B cell (primary cell): ENCODE measurements around the gene COL11A1. TPM values are rescaled to one million over a fixed set of nuclear protein-coding genes. Genes with fewer than 3 reads are reported as not detected.

Experiments
- ATAC-seq: fragments of 200-7000 bp; cut with Tn5 transposase; one replicate; pipeline ENCODE4 v1.10.0; 2021; ENCODE audit warnings: low read depth, mild to moderate bottlenecking, moderate number of reproducible peaks, moderate library complexity
- CTCF ChIA-PET: fragments of 350-600 bp; sonication (Branson Sonifier 250); formaldehyde crosslinking; loops from one replicate; lab custom pipeline; 2021; ENCODE audit warnings: antibody characterized with exemption, inconsistent platforms; lab: Charles Lee
- POLR2A ChIA-PET: fragments of 350-600 bp; sonication (Branson Sonifier 250); formaldehyde crosslinking; loops from one replicate; lab custom pipeline; 2021; ENCODE audit warnings: antibody characterized with exemption; lab: Charles Lee
- DNase-seq: peaks from one replicate; pipeline ENCODE4 v3.0.0; 2013
- H2AFZ ChIP-seq: 2 replicates; pipeline ENCODE4 v1.6.1; 2012; ENCODE audit warnings: mild to moderate bottlenecking, low read depth, low read length; ENCODE audit not compliant: insufficient read depth, poor library complexity, severe bottlenecking
- H3K27ac ChIP-seq, 2 donors: 1 replicate in 1 of 2; 2 replicates in 1 of 2; pipeline ENCODE4 v1.5.1; 2012 to 2013; ENCODE audit warnings: low read length in 2 of 2, mild to moderate bottlenecking in 2 of 2, moderate library complexity in 1 of 2
- H3K27me3 ChIP-seq, 4 experiments: fragments of 200-600 bp in 1 of 4; sonication (generic) in 1 of 4; replicated peaks in 1 of 4; 1 replicate in 2 of 4; 2 replicates in 2 of 4; pipeline versions ENCODE4 v1.6.1 to v1.7.0; 2013 to 2016; ENCODE audit warnings: low read length in 3 of 4, mild to moderate bottlenecking in 2 of 4, mixed read lengths in 1 of 4, moderate library complexity in 1 of 4; ENCODE audit not compliant: insufficient read depth in 4 of 4, control insufficient read depth in 3 of 4; ENCODE audit errors: control extremely low read depth in 1 of 4
- H3K36me3 ChIP-seq, 2 experiments: replicated peaks in 1 of 2; 1 replicate in 1 of 2; 2 replicates in 1 of 2; pipeline versions ENCODE4 v1.6.1 to v1.7.1; 2013; ENCODE audit warnings: low read length in 1 of 2; ENCODE audit not compliant: insufficient read depth in 2 of 2, control insufficient read depth in 1 of 2; ENCODE audit errors: control extremely low read depth in 1 of 2, extremely low read depth in 1 of 2
- H3K4me1 ChIP-seq, 2 donors: fragments of 200-600 bp in 1 of 2; sonication (generic) in 1 of 2; 1 replicate in 1 of 2; 2 replicates in 1 of 2; pipeline versions ENCODE4 v1.5.1 to v1.6.1; 2013 to 2017; ENCODE audit warnings: low read length in 2 of 2; ENCODE audit not compliant: control insufficient read depth in 2 of 2, insufficient read depth in 2 of 2
- H3K4me2 ChIP-seq: replicated peaks from 2 replicates; pipeline ENCODE3; 2012; ENCODE audit warnings: mild to moderate bottlenecking, low read depth, low read length; ENCODE audit not compliant: poor library complexity, severe bottlenecking
- H3K4me3 ChIP-seq, 5 experiments: fragments of 200-600 bp in 1 of 5; sonication (generic) in 1 of 5; 1 replicate in 3 of 5; 2 replicates in 2 of 5; pipeline versions ENCODE4 v1.5.1 to v1.7.0; 2011 to 2016; ENCODE audit warnings: low read length in 4 of 5, mild to moderate bottlenecking in 4 of 5, low read depth in 2 of 5, control low read depth in 1 of 5, moderate library complexity in 1 of 5; ENCODE audit not compliant: insufficient read depth in 1 of 5; ENCODE audit errors: control extremely low read depth in 1 of 5, extremely low read depth in 1 of 5
- H3K79me2 ChIP-seq: fragments of 200-600 bp; sonication (generic); one replicate; pipeline ENCODE4 v1.6.0; 2016; ENCODE audit warnings: low read length; ENCODE audit not compliant: control insufficient read depth, insufficient read depth
- H3K9ac ChIP-seq: fragments of 200-600 bp; sonication (generic); 2 replicates; pipeline ENCODE4 v1.6.1; 2017; ENCODE audit warnings: mild to moderate bottlenecking, low read length, moderate library complexity
- H3K9me3 ChIP-seq, 3 donors: one replicate each; pipeline versions ENCODE4 v1.6.1 to v1.7.1; 2013; ENCODE audit warnings: low read length in 2 of 3; ENCODE audit not compliant: control insufficient read depth in 2 of 3, insufficient read depth in 1 of 3; ENCODE audit errors: control extremely low read depth in 1 of 3
- H4K20me1 ChIP-seq: 2 replicates; pipeline ENCODE4 v1.6.0; 2012; ENCODE audit warnings: mild to moderate bottlenecking, low read length; ENCODE audit not compliant: insufficient read depth, control insufficient read depth, poor library complexity, severe bottlenecking
- H3K27ac Mint-ChIP-seq: one replicate; pipeline ENCODE4 v1.8.0; 2021; ENCODE audit warnings: mixed read lengths
- H3K27me3 Mint-ChIP-seq: one replicate; pipeline ENCODE4 v1.8.0; 2021; ENCODE audit warnings: mixed read lengths
- H3K4me1 Mint-ChIP-seq: one replicate; pipeline ENCODE4 v1.8.0; 2021; ENCODE audit warnings: mixed read lengths
- H3K4me3 Mint-ChIP-seq: one replicate; pipeline ENCODE4 v1.8.0; 2021; ENCODE audit warnings: mixed read lengths
- H3K9me3 Mint-ChIP-seq: one replicate; pipeline ENCODE4 v1.8.0; 2022; ENCODE audit warnings: mixed read lengths; ENCODE audit not compliant: insufficient read depth
- CTCF ChIP-seq: fragments of 200-600 bp; IDR thresholded peaks from one replicate; pipeline ENCODE4 v1.8.0; 2022; ENCODE audit warnings: antibody characterized with exemption, mild to moderate bottlenecking
- EZH2 ChIP-seq: IDR thresholded peaks from 2 replicates; pipeline ENCODE4 v1.6.1; 2012; ENCODE audit warnings: borderline replicate concordance, low read depth, mild to moderate bottlenecking, moderate library complexity, low read length; ENCODE audit not compliant: insufficient read depth, poor library complexity, severe bottlenecking
- WGBS: methylation state at CpG from one replicate; pipeline ENCODE4 v1.1.5; 2013; ENCODE audit warnings: missing lambda C conversion rate; ENCODE audit not compliant: insufficient coverage; 5-methylcytosine and 5-hydroxymethylcytosine counted together
- intact Hi-C: fragments of 100-400 bp; cut with micrococcal nuclease; formaldehyde crosslinking; loops from one replicate; pipeline ENCODE4 v1.10.0; 2022
- polyA plus RNA-seq: library from polyadenylated mRNA; depleted of rRNA; stranded (reverse); fragments of >200 nt; gene quantifications from 2 replicates; pipeline ENCODE4 v1.2.3, GENCODE V29; 2012
- total RNA-seq, 2 donors: library from RNA; stranded (reverse); fragments of 120-200 nt in 1 of 2; gene quantifications; 1 replicate in 1 of 2; 2 replicates in 1 of 2; pipeline versions ENCODE4 v1.2.3 to v1.2.4, GENCODE V29; 2013 to 2022

COL11A1 gene
- total and polyA plus RNA-seq, 2 donors (not counting 1 experiment from before 2014, with no cell fraction given): not detected

DNA sequence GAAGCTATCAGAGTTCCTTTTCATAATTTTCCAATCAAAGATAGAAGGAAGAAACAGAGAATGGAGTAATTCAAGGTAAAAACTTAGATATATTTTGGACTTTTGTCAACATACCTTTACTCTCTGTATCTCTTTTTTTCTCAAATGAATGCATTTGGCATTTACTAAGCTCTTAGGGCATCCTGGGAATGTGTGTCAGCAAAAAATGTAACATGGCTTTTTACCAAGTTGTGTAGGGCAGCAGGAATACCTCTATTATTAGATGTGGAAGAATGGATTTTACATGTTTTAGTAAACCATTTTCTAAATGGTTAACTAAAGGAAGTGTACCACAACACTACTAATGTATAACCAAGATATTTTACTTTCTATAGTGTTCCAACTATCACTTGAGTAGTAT lies 4.2 kb upstream of the COL11A1 start:
- Mint-ChIP-seq H3K27me3 (peaks cover 18% of the 10 kb centered on the region), H3K27ac (no peak overlapping the region), H3K4me1 (peaks cover 3% of the 10 kb centered on the region), H3K9me3 (no peaks in the 10 kb centered on the region), H3K4me3 (no peak overlapping the region)
- DNase-seq: no peak
- Histone ChIP-seq H3K27me3 (peaks cover 0 to 8% (median 4%) of the 10 kb centered on the region in 4 experiments), H3K36me3 (no peaks in the 10 kb centered on the region), H3K4me2 (no peak overlapping the region), H3K4me1 (peaks cover 0 to 5% of the 10 kb centered on the region in 2 donors), H3K9ac (no peak overlapping the region), H3K79me2 (no peaks in the 10 kb centered on the region), H3K27ac (no peak overlapping the region), H3K9me3 (peaks cover 0 to 3% (median 0%) of the 10 kb centered on the region in 3 donors), H4K20me1 (no peaks in the 10 kb centered on the region), H3K4me3 (no peak overlapping the region), H2AFZ (no peak overlapping the region)
- CTCF ChIA-PET: no interaction called here
- intact Hi-C loops: no loop called here
- TF ChIP-seq EZH2 (no peak), CTCF (no peak)
- POLR2A ChIA-PET: no interaction called here
- ATAC-seq: no peak

DNA sequence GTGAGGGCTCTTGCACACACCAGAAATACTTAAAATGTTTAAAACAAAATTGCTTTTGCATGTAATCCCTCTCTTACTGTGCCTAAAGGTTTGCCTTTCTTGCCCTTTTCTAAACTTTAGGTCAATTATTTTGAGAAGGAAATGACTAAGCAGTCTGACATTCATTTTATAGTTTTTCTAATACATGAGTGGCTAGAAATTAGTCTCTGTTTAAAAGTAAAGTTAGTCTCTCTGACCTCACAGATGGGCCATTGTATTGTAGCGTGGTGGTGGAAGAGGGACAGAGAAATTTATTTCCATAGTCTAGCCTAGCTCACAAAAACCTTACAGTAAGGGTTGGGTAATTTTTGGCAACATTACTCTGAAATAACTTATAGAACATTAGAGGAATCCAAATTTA lies 3.6 kb upstream of the COL11A1 start:
- peaks cover 21% of the 10 kb centered on the region for H3K27me3 Mint-ChIP-seq
- no peaks in the 10 kb centered on the region for H4K20me1 ChIP-seq
- CTCF ChIA-PET: no interaction called here
- H3K27me3 ChIP-seq: peaks cover 0 to 9% (median 6%) of the 10 kb centered on the region in 4 experiments
- no peaks in the 10 kb centered on the region for H3K79me2 ChIP-seq
- H3K4me1 ChIP-seq: peaks cover under 1 to 7% of the 10 kb centered on the region in 2 donors
- H3K4me3 ChIP-seq: no peak overlapping the region
- H3K36me3 ChIP-seq: no peaks in the 10 kb centered on the region
- no peak overlapping the region for H3K9ac ChIP-seq
- no peak overlapping the region for H3K27ac ChIP-seq
- WGBS: no CpG with 5 or more reads among the region's 1 CpG
- H3K27ac Mint-ChIP-seq: no peak overlapping the region
- ATAC-seq (no peak), DNase-seq (no peak)
- peaks cover 5% of the 10 kb centered on the region for H3K4me1 Mint-ChIP-seq
- no peak overlapping the region for H2AFZ ChIP-seq
- H3K4me2 ChIP-seq: no peak overlapping the region
- no peak for TF ChIP-seq CTCF
- TF ChIP-seq EZH2: no peak
- POLR2A ChIA-PET: interaction anchor here (0.5 kb wide), 1 partner anchor 926 kb away, joined by 3 read pairs; no protein-coding TSS in a partner anchor
- H3K9me3 Mint-ChIP-seq: no peaks in the 10 kb centered on the region
- H3K9me3 ChIP-seq: peaks cover 0 to 3% (median 0%) of the 10 kb centered on the region in 3 donors
- H3K4me3 Mint-ChIP-seq: no peak overlapping the region
- intact Hi-C loops: no loop called here
